K562 (cell line): ENCODE results near the gene MYL6B. TPM values are rescaled to one million over a fixed set of nuclear protein-coding genes. Genes with fewer than 3 reads are reported as not detected.

ENCODE experiments used
- CEBPB ChIP-seq: fragments of 450-650 bp; IDR thresholded peaks from 2 replicates; pipeline ENCODE4 v1.6.1; 2016; ENCODE audit warnings: missing genetic modification characterization, missing compliant biosample characterization
- FOXM1 ChIP-seq, 2 experiments: fragments of 450-650 bp in 1 of 2; sonication (generic) in 1 of 2; formaldehyde crosslinking in 1 of 2; IDR thresholded peaks; 2 replicates each; pipeline versions ENCODE4 v1.6.1 to v1.9.0; 2017 to 2022; ENCODE audit warnings: low read depth in 2 of 2, mild to moderate bottlenecking in 2 of 2, missing genetic modification reagents in 1 of 2, moderate library complexity in 1 of 2
- MAFF ChIP-seq: IDR thresholded peaks from 2 replicates; pipeline ENCODE4 v1.6.1; 2012; ENCODE audit warnings: low read length, improper control_type of control experiment
- MAFG ChIP-seq: fragments of 450-650 bp; conservative IDR thresholded peaks from 2 replicates; pipeline ENCODE4 v1.6.1; 2016; ENCODE audit warnings: missing genetic modification characterization, missing compliant biosample characterization
- MEIS2 ChIP-seq: fragments of 450-650 bp; IDR thresholded peaks from 2 replicates; pipeline ENCODE4 v1.6.1; 2014; ENCODE audit warnings: mild to moderate bottlenecking; ENCODE audit not compliant: partially characterized antibody
- NEUROD1 ChIP-seq: fragments of 150-350 bp; IDR thresholded peaks from 2 replicates; pipeline ENCODE4 v1.6.1; 2014; ENCODE audit warnings: borderline replicate concordance, low read length, low read depth; ENCODE audit not compliant: partially characterized antibody
- NFIC ChIP-seq: fragments of 450-650 bp; IDR thresholded peaks from 2 replicates; pipeline ENCODE4 v1.6.1; 2017; ENCODE audit warnings: mild to moderate bottlenecking, inconsistent platforms
- NFRKB ChIP-seq: fragments of 450-650 bp; IDR thresholded peaks from 2 replicates; pipeline ENCODE4 v1.6.1; 2016; ENCODE audit warnings: low read depth
- NR2C1 ChIP-seq, 2 experiments: fragments of 450-650 bp; IDR thresholded peaks; 2 replicates each; pipeline ENCODE4 v1.6.1; 2017; ENCODE audit warnings: mild to moderate bottlenecking in 2 of 2, antibody characterized with exemption in 1 of 2, inconsistent platforms in 1 of 2, missing compliant biosample characterization in 1 of 2, missing genetic modification characterization in 1 of 2
- POLR2A ChIP-seq: fragments of 450-650 bp; conservative IDR thresholded peaks from 2 replicates; pipeline ENCODE4 v1.6.1; 2016
- POLR2B ChIP-seq: fragments of 450-650 bp; IDR thresholded peaks from 2 replicates; pipeline ENCODE4 v1.6.1; 2018; ENCODE audit warnings: low read depth; ENCODE audit not compliant: partially characterized antibody
- POLR2H ChIP-seq: IDR thresholded peaks from 2 replicates; pipeline ENCODE4 v1.6.1; 2016; ENCODE audit warnings: missing genetic modification characterization, low read depth, mild to moderate bottlenecking, control low read depth, missing compliant biosample characterization, moderate library complexity
- SMAD4 ChIP-seq: fragments of 250-450 bp; sonication (Bioruptor Pico); conservative IDR thresholded peaks from 2 replicates; pipeline ENCODE4 v1.8.0; 2021; ENCODE audit warnings: inconsistent platforms, mild to moderate bottlenecking, moderate library complexity
- SRSF9 ChIP-seq: fragments of 200-400 bp; formaldehyde crosslinking; IDR thresholded peaks from 2 replicates; pipeline ENCODE4 v1.6.1; 2017; ENCODE audit warnings: low read depth, low read length, borderline replicate concordance
- ZNF232 ChIP-seq: sonication (generic); formaldehyde crosslinking; IDR thresholded peaks from 2 replicates; pipeline ENCODE4 v1.8.0; 2022; ENCODE audit warnings: mild to moderate bottlenecking, missing genetic modification reagents
- ZNF444 ChIP-seq: fragments of 250-450 bp; sonication (Bioruptor Pico); IDR thresholded peaks from 2 replicates; pipeline ENCODE4 v1.4.0; 2020; ENCODE audit warnings: mild to moderate bottlenecking, moderate library complexity
- ZNF589 ChIP-seq: fragments of 200-800 bp; sonication (Bioruptor generic); IDR thresholded peaks from 2 replicates; pipeline ENCODE4 v1.6.1; 2016; ENCODE audit warnings: low read depth, missing genetic modification characterization, missing compliant biosample characterization
- ZSCAN32 ChIP-seq: fragments of 450-650 bp; formaldehyde crosslinking; IDR thresholded peaks from 2 replicates; pipeline ENCODE4 v1.4.0; 2020; ENCODE audit warnings: mild to moderate bottlenecking, moderate library complexity
- polyA plus RNA-seq, 8 experiments: library from polyadenylated mRNA; depleted of rRNA in 4 of 8; stranded (reverse) in 5 of 8; unstranded in 3 of 8; fragments of >200 nt; fragmentation: Nextera tagmentation in 2 of 8; fragmentation: Illumina TruSeq in 1 of 8; extraction: Ambion mirVana in 2 of 8; extraction: Trizol in 1 of 8; gene quantifications; 2 replicates each; pipeline versions ENCODE4 v1.2.1 to v1.2.3, GENCODE V29; 2011 to 2014; ENCODE audit warnings: inconsistent platforms in 1 of 8, missing spikeins in 1 of 8
- total RNA-seq, 7 experiments: library from RNA; depleted of rRNA in 6 of 7; stranded (reverse); fragments of >200 nt in 6 of 7; fragmentation: Illumina TruSeq in 2 of 7; extraction: Trizol in 2 of 7; gene quantifications; 2 replicates each; pipeline versions ENCODE4 v1.2.1 to v1.2.3, GENCODE V29; 2011 to 2021; ENCODE audit warnings: low replicate concordance in 1 of 7
- TF ChIP-seq, protein P1 (sequence below): sonication (generic); formaldehyde crosslinking; IDR thresholded peaks from 2 replicates; pipeline ENCODE4 v1.8.0; 2023; ENCODE audit warnings: mild to moderate bottlenecking, missing genetic modification reagents
- TF ChIP-seq, protein P2 (sequence below): fragments of 450-650 bp; formaldehyde crosslinking; conservative IDR thresholded peaks from 2 replicates; pipeline ENCODE4 v1.4.0; 2022; ENCODE audit warnings: mild to moderate bottlenecking, missing genetic modification characterization
- TF ChIP-seq, protein P3 (sequence below): IDR thresholded peaks from 3 replicates; pipeline ENCODE4 v1.6.1; 2011; ENCODE audit warnings: borderline replicate concordance, mild to moderate bottlenecking, moderate library complexity; ENCODE audit not compliant: insufficient read length; ENCODE audit errors: extremely low read depth

The MYL6B gene
- total and polyA plus RNA-seq, 9 of the 15 experiments (the other 6 are each of a cell fraction or from before 2014, with no cell fraction given), result 42.8 to 77.3 (median 68.6) TPM

DNA sequence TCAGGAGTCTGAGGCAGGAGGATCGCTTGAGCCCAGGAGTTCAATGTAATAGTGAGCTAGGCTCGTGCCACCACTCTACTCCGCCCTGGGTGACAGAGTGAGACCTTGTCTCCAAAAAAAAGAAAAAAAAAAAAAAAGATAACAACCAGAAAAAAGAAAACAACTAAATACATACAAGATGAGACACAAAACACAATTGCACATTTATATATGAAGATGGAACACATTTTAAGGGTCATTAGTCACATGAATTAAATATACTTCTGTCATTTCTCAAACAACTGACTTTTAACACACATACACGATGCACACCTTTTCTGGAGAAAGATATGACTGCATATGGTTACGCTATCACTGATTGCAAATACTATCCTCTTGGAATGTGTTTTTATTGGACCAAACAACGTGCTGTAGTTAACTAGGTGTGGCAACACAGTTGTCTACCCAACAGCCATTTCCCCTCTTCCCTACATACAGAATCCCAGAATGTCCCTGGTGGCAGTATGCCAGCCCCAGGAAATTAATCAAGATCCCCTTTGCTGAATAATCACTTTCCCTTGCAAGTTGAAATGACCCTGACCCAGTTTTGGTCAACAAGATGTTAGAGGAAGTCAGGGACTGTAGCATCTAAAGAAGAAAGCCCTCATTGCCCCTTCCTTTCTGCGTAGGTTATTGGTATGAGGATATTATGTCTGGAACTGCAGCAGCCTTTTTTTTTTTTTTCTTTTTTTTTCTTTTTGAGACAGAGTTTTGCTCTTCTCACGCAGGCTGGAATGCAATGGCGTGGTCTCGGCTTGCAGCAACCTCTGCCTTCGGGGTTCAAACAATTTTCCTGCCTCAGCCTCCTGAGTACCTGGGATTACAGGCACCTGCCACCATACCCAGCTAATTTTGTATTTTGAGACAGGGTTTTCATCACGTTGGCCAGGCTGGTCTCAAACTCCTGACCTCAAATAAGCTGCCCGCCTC is 5.6 kb upstream of the MYL6B start (continued):
- TF ChIP-seq NFIC, result peak; percentile 73
- TF ChIP-seq, protein P1, sequence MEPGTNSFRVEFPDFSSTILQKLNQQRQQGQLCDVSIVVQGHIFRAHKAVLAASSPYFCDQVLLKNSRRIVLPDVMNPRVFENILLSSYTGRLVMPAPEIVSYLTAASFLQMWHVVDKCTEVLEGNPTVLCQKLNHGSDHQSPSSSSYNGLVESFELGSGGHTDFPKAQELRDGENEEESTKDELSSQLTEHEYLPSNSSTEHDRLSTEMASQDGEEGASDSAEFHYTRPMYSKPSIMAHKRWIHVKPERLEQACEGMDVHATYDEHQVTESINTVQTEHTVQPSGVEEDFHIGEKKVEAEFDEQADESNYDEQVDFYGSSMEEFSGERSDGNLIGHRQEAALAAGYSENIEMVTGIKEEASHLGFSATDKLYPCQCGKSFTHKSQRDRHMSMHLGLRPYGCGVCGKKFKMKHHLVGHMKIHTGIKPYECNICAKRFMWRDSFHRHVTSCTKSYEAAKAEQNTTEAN (CRISPR knock-in tag), result no peak
- TF ChIP-seq, protein P2, sequence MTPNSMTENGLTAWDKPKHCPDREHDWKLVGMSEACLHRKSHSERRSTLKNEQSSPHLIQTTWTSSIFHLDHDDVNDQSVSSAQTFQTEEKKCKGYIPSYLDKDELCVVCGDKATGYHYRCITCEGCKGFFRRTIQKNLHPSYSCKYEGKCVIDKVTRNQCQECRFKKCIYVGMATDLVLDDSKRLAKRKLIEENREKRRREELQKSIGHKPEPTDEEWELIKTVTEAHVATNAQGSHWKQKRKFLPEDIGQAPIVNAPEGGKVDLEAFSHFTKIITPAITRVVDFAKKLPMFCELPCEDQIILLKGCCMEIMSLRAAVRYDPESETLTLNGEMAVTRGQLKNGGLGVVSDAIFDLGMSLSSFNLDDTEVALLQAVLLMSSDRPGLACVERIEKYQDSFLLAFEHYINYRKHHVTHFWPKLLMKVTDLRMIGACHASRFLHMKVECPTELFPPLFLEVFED (CRISPR knock-in tag), result 0 out of 2 replicates have a peak, but pooled peaks have one; percentile 38
- TF ChIP-seq NEUROD1, result no peak
- no peak for TF ChIP-seq ZNF232 (CRISPR knock-in tag)
- TF ChIP-seq ZNF444 (CRISPR knock-in tag), result no peak
- peak; percentile 68; the same call in 1 of the 2 replicates for TF ChIP-seq POLR2A
- TF ChIP-seq, protein P3, sequence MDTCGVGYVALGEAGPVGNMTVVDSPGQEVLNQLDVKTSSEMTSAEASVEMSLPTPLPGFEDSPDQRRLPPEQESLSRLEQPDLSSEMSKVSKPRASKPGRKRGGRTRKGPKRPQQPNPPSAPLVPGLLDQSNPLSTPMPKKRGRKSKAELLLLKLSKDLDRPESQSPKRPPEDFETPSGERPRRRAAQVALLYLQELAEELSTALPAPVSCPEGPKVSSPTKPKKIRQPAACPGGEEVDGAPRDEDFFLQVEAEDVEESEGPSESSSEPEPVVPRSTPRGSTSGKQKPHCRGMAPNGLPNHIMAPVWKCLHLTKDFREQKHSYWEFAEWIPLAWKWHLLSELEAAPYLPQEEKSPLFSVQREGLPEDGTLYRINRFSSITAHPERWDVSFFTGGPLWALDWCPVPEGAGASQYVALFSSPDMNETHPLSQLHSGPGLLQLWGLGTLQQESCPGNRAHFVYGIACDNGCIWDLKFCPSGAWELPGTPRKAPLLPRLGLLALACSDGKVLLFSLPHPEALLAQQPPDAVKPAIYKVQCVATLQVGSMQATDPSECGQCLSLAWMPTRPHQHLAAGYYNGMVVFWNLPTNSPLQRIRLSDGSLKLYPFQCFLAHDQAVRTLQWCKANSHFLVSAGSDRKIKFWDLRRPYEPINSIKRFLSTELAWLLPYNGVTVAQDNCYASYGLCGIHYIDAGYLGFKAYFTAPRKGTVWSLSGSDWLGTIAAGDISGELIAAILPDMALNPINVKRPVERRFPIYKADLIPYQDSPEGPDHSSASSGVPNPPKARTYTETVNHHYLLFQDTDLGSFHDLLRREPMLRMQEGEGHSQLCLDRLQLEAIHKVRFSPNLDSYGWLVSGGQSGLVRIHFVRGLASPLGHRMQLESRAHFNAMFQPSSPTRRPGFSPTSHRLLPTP, result no peak
- TF ChIP-seq SMAD4 (CRISPR knock-in tag), result no peak
- TF ChIP-seq POLR2H (tag), result peak; percentile 81
- TF ChIP-seq POLR2B, result peak; percentile 64
- no peak for TF ChIP-seq FOXM1 (IDR thresholded peaks at IDR 0.05; ENCODE audit: low read depth)
- TF ChIP-seq FOXM1 (CRISPR knock-in tag; IDR thresholded peaks at IDR 0.05; ENCODE audit: low read depth), result no peak
- TF ChIP-seq ZNF589 (CRISPR knock-in tag), result no peak
- TF ChIP-seq ZSCAN32 (CRISPR knock-in tag), result no peak; the same call in 1 of the 2 replicates
- 0 out of 2 replicates have a peak, but pooled peaks have one; percentile 20 for TF ChIP-seq MAFG
- TF ChIP-seq CEBPB, result no peak
- TF ChIP-seq MAFF, result no peak
- no peak for TF ChIP-seq NFRKB
- no peak for TF ChIP-seq MEIS2
- TF ChIP-seq NR2C1 (IDR thresholded peaks at IDR 0.05), result no peak
- no peak for TF ChIP-seq NR2C1 (tag; IDR thresholded peaks at IDR 0.05)
- no peak for TF ChIP-seq SRSF9
